Mesothelial cell of epicardium (in vitro differentiated cells): ENCODE measurements around the gene MEIG1. TPM values are rescaled to one million over a fixed set of nuclear protein-coding genes. Genes with fewer than 3 reads are reported as not detected.
A peak's percentile ranks its signal among the peaks of the same experiment; 100 is the strongest.
"Not testable (repeated sequence)": the region's sequence is repeated elsewhere in the genome, so short reads cannot be mapped to it uniquely, and the experiment has no call there.

Experiments
- DNase-seq, 2 experiments: peaks; one replicate each; pipeline ENCODE4 v3.0.0; 2021; ENCODE audit warnings: low spot score in 2 of 2; ENCODE audit not compliant: unreplicated experiment in 2 of 2
- H3K27ac Mint-ChIP-seq: 2 replicates; pipeline ENCODE4 v1.8.0; 2021; ENCODE audit warnings: mixed read lengths
- H3K27me3 Mint-ChIP-seq: 2 replicates; pipeline ENCODE4 v1.8.0; 2021; ENCODE audit warnings: low read depth, mixed read lengths
- H3K36me3 Mint-ChIP-seq: 2 replicates; pipeline ENCODE4 v1.8.0; 2021; ENCODE audit warnings: mixed read lengths
- H3K4me1 Mint-ChIP-seq: 2 replicates; pipeline ENCODE4 v1.8.0; 2021; ENCODE audit warnings: mixed read lengths
- H3K4me3 Mint-ChIP-seq: 2 replicates; pipeline ENCODE4 v1.8.0; 2021; ENCODE audit warnings: mild to moderate bottlenecking, moderate library complexity, mixed read lengths
- H3K9me3 Mint-ChIP-seq: 2 replicates; pipeline ENCODE4 v1.8.0; 2021; ENCODE audit warnings: mixed read lengths
- CTCF ChIP-seq: fragments of 200-600 bp; sonication (generic); IDR thresholded peaks from one replicate; pipeline ENCODE4 v1.5.0; 2021; ENCODE audit warnings: antibody characterized with exemption; ENCODE audit not compliant: unreplicated experiment
- total RNA-seq: library from RNA; stranded (reverse); gene quantifications from 3 replicates; pipeline ENCODE4 v1.2.1, GENCODE V29; 2021

MEIG1 gene
- total RNA-seq, 1 donor from 2014 or later, result 0.56 TPM

- Mint-ChIP-seq H3K4me3 (peak overlapping the region; percentile 86), H3K36me3 (no peaks in the 10 kb centered on the region), H3K4me1 (peaks cover 12% of the 10 kb centered on the region), H3K27ac (peak overlapping the region; percentile 99), H3K27me3 (no peaks in the 10 kb centered on the region), H3K9me3 (no peaks in the 10 kb centered on the region)
- TF ChIP-seq CTCF, result no peak
- no peak for DNase-seq
Observed at GRCh38 chr10:14958872-14959220, 342 bp upstream of the MEIG1 start.

DNA sequence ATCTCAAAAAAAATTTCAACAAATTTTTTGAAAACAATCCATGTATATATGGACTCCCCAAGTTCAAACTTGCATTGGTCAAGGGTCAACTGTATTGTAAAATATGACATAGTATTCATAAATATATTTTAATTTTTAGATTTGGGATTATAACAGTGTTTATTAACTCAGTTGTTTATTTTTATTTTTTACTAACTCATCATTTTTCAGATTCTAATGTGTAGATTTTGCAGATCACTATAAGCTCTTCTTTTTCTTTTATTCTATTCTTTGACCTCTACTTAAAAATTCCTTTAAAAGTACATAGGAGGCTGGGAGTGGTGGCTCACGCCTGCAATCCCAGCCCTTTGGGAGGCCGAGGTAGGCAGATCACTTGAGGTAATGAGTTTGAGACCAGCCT, 8.7 kb downstream of the MEIG1 start:
- no peak overlapping the region for H3K4me3 Mint-ChIP-seq
- no peaks in the 10 kb centered on the region for H3K36me3 Mint-ChIP-seq
- no peaks in the 10 kb centered on the region for H3K9me3 Mint-ChIP-seq
- DNase-seq, result no peak
- no peak for TF ChIP-seq CTCF
- H3K4me1 Mint-ChIP-seq, result no peaks in the 10 kb centered on the region
- peaks cover 2% of the 10 kb centered on the region for H3K27me3 Mint-ChIP-seq
- no peak overlapping the region for H3K27ac Mint-ChIP-seq

DNA sequence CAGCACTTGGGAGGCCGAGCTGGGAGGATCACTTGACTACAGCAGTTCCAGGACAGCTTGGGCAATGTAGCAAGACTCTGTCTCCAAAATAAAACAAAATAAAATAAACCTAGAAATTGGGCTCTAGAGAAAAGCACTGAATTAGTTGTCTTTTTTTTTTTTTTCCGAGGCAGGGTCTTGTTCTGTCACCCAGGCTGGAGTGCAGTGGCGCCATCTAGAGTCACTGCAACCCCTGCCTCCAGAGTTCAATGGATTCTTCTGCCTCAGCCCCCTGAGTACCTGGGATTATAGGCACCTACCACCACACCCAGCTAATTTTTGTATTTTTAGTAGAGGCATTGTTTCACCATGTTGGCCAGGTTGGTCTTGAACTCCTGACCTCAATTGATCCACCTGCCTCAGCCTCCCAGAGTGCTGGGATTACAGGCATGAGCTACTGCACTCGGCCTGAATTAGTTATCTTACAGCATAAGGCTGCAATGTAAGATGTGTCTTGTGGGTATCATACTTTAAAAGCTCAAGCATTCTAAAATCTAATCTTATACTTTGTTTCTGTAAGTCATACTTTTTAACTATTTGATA, 12.8 kb downstream of the MEIG1 start:
- no peak for DNase-seq
- H3K4me1 Mint-ChIP-seq, result no peaks in the 10 kb centered on the region
- no peaks in the 10 kb centered on the region for H3K9me3 Mint-ChIP-seq
- H3K4me3 Mint-ChIP-seq, result no peak overlapping the region
- no peak overlapping the region for H3K27ac Mint-ChIP-seq
- H3K36me3 Mint-ChIP-seq, result no peaks in the 10 kb centered on the region
- TF ChIP-seq CTCF, result no peak
- H3K27me3 Mint-ChIP-seq, result peaks cover 28% of the 10 kb centered on the region

DNA sequence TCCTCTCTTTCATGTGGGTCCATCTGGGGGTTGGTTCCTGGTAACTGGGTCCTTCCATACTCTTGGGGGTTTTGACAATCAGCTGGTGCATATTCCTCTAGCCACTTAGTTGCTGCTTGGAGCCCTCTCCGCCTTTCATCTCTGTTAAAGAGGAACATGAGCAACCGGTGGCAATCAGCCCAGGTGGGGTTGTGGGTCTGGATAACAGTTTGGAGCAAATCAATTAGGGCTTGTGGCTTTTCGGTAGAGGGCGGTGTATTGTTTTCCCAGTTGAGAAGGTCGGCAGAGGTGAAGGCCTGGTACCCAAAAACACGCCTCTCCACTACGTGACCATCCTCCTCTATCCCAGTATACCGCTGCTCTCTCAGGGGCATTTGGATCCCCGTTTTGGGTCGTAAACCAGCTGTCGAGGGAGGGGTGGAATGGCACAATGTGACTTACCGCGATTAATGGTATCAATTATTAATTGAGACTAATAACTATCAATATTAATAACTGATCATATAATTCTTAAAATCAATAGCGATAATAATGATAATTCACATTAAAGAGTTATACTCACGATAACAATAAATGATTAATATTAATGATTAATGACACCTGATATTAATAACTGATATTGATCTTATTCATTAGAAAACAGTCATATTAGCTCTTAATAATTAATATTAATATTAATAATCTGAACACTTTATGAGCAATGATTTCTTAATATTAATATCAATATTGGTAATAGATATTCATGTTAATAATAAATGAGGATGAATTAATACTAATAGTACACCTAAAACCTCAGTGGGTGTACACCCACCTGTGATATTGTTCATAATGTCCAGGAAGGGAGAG, 15.2 kb downstream of the MEIG1 start:
- not testable (repeated sequence) for H3K4me3 Mint-ChIP-seq, DNase-seq, H3K27ac Mint-ChIP-seq, H3K36me3 Mint-ChIP-seq, H3K4me1 Mint-ChIP-seq, H3K9me3 Mint-ChIP-seq
- H3K27me3 Mint-ChIP-seq, result peaks cover 29% of the 10 kb centered on the region

DNA sequence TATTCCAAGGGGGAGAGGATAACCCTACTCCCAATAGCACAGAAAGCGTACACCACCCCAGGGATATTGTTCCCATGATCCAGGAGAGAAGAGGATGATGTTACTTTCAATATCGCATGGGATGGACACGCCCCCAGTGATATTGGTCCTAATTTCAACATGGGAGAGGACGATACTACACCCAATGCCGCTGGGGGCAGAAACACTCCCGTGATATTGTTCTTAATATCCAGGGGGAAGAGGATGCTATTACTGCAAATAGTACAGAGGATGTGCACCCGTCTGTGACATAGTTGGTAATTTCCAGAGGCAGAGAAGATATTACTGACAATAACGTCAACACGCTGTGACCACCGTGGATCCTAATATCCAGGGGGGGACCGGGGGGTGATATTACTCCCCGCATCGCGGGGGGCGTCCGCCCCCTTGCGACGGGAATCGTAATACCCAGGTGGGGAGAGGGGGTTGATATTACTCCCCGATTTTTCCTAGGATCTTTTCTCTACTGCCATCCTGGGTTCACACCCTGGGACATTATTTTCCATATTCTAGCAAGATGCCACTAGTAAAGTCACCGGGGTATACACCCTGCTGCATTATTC, 16.6 kb downstream of the MEIG1 start:
- Mint-ChIP-seq H3K27me3 (peaks cover 30% of the 10 kb centered on the region), H3K9me3 (no peaks in the 10 kb centered on the region), H3K36me3 (no peaks in the 10 kb centered on the region), H3K27ac (no peak overlapping the region), H3K4me1 (no peaks in the 10 kb centered on the region), H3K4me3 (no peak overlapping the region)
- TF ChIP-seq CTCF, result no peak
- no peak for DNase-seq

DNA sequence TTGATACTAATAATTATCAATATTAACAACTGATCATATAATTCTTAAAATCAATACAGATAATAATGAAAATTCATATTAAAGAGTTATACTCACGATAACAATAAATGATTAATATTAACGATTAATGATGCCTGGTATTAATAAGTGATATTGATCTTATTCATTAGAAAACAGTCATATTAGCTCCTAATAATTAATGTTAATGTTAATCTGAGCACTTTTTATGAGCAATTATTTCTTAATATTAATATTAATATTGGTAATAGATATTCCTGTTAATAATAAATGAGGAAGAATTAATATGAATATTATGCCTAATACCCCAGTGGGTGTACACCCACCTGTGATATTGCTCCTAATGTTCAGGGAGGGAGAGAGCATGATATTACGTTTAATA, 23.6 kb downstream of the MEIG1 start:
- Mint-ChIP-seq H3K9me3 (no peaks in the 10 kb centered on the region), H3K27me3 (peaks cover 10% of the 10 kb centered on the region), H3K36me3 (no peaks in the 10 kb centered on the region), H3K27ac (no peak overlapping the region), H3K4me1 (no peaks in the 10 kb centered on the region), H3K4me3 (no peak overlapping the region)
- DNase-seq, result no peak
- TF ChIP-seq CTCF, result no peak

DNA sequence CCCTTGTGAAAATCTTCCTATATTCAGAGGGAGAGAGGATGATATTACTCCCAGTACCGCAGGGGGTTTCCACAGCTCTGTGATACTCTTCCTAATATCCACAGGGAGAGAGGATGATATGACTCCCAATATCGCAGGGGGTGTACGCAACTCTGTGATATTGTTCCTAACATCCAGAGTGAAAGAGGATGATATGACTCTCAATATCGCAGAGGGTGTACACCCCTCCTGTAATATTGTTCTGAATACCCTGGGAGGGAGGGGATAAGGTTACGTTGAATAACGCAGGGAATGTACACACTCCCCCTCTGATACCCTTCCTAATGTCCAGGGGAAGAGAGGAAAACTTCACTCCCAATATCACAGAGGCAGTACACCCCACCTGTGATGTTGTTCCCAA, 30.4 kb downstream of the MEIG1 start:
- H3K4me3 Mint-ChIP-seq, DNase-seq, H3K36me3 Mint-ChIP-seq, H3K9me3 Mint-ChIP-seq, H3K27ac Mint-ChIP-seq: not testable (repeated sequence)
- Mint-ChIP-seq H3K4me1 (peaks cover 28% of the 10 kb centered on the region), H3K27me3 (peaks cover 12% of the 10 kb centered on the region)
